Pons (tissue), 1 donor: ENCODE data around the gene NAT10.

Experiments used
- DNase-seq: peaks from one replicate; pipeline ENCODE4 v3.0.0-alpha.2; 2016; ENCODE audit warnings: low spot score

NAT10 gene

DNA sequence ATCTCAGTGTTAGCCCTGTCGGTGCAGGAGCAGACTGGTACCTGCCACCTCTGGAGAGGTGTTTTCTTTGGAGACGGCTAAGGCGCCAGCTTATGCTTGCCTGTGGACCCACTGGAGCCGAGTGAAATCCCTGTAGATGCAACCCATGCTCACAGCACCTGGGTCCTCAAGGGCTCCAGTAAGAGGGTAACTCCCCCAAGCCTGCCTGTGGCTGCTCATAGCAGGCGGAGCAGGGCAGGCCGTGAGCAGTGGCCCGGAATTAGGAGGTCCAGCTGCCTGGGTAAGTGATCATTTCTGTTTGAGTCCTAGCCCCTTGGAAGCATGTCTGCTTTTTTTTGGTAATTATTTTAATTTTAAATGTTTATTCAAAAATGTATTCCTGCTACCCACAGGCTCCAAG is 43.8 kb downstream of the NAT10 start:
- DNase-seq, result no peak

DNA sequence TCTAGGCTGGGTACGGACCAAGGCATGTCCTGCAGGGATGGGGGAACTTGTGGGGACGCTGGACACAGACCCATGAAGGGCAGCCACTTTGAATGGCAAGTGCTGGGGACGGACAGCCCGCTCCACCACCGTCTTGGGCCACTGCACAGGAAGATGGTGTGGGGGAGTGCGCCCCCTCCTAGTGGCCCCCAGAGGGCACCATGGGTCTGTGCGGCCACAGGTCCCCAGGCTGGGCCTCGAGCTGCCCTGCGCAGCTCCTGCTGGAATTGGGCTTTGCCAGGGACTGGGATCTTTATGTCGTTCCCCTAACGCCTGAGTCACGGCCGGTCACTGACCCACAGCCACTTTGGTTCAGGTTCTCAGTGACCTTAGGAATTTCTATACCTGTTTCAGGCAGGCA is 44.4 kb downstream of the NAT10 start:
- DNase-seq, result no peak

DNA sequence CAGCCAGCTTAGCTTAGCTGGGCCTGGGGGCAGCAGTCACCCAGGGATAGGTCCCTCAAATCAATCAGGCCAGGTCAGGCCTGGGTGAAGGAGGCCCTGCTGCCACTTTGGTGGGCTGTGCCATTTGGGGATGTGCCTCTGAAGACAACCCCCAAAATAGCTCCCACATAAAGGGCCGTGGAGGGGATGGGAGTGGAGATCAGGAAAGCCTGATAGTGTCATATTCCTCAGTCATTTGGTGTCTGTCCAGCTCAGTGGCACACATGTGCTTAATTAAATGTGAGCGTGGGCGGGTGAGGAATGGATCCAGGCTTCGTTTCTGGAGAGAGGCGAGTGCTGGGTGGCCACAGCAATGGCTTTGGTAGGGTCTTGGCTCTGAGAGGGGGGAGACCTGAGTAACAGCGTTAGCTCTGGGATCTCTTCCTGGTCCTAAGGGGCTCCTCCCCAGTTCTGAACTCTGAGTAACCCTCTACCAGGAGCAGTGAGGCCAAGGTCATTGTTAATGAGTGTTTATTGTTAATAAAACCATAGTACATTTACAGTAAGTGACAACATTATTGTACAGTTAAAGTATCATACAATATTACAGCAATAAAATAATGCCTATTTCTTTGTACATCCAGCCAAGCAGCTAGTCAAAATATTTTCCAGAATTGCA is 45.2 kb downstream of the NAT10 start:
- DNase-seq, result no peak

DNA sequence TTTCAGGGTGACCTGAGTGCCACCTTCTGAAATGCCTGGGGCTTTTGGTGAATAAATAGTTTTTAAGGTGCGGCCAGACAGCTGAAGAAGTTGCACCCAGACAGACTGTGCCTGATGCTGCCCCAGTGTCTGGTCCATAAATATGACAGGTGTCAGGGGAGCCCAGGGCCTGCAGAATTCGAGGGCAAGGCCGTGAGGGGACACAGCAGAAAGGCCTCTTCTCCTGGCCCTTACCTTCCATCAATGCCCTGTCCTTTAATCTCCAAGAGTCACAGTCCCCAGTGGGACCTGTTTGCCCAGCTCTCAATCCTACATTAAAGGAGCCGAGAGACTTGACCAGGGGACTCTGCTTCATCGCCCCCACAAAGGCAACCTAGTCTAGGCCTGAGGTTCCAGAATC is 45.7 kb downstream of the NAT10 start:
- DNase-seq, result no peak

DNA sequence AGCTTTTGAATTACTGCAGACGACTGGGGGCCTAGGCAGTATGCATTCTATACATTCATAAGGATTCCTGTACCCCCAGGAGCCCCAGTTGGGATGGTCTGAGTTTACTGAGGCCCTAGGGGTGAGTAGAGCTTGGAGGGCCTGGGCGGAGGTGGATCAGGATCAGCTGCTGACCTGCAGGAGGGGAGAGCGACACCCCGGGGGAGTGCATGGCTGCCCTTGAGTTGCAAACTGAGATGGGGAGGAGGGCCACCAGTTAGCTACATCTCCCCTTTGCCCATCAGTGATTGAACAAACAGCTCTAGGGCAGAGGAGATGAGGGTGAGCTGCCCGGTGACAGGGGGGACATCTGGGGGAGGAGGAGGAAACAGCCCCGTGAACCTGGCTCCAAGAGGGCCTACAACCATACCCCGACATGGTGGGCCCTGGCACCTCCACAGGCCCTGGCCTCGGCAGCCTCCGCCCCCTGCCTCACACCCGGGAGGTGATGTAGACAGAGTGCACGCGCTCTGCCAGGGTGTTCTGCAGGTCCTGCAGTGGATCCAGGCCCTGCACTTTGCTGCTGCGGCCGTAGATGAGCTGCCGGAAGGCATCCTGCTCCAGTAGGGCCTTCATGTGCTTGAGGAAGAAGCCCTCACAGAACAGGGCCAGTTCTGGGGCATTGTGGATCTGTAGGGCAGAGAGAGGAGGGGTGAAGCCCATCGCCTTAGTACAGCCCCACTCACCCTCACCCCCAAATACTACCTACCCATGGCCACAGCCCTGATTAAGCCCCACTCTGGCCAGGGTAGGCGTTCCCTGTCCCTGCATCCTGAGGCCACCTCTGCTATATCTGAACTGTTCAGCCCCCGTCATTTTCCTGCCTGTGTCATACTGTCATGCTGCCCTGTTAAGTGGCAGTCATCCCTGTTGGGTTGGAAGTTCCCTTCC is 46.8 kb downstream of the NAT10 start:
- no peak for DNase-seq

DNA sequence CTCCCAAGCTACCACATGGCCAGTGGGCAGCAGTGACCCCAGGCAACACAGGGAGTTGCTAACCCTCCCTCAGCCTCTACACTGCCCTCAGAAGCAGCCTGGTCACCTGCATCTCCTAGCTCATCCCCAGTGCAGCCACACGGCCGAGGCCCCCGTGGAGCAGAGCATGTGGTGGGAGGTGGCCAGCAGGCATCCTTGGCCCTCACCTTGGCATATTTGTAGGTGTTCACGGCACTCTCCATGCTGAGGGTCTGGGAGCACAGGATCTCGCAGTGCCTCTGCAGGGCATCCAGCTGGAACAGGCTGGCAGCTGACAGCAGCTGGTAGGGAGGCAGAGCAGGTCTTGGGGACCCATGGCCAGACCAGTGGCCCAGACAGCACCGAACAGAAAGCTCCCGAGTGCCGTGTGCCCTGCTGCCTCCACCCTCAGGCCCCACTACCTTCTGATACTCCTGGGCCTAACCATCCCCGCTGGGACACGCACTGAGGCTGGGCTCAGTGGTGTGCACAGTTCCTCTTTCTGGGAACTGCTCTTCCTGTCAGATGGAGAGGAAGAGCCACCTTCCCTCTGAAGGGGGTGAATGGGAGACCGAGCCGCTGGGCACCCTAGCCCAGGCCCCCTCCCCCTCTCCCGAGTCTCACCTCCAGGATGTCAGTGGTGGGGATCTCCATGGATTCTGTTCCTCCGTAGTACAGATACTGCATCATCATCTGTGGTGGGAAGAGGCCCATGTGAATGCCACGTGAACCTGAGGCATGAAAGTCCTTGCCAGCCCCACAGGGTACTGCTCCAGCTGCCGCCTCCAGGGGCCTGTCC is 48.8 kb downstream of the NAT10 start:
- DNase-seq, result peak; percentile 33

DNA sequence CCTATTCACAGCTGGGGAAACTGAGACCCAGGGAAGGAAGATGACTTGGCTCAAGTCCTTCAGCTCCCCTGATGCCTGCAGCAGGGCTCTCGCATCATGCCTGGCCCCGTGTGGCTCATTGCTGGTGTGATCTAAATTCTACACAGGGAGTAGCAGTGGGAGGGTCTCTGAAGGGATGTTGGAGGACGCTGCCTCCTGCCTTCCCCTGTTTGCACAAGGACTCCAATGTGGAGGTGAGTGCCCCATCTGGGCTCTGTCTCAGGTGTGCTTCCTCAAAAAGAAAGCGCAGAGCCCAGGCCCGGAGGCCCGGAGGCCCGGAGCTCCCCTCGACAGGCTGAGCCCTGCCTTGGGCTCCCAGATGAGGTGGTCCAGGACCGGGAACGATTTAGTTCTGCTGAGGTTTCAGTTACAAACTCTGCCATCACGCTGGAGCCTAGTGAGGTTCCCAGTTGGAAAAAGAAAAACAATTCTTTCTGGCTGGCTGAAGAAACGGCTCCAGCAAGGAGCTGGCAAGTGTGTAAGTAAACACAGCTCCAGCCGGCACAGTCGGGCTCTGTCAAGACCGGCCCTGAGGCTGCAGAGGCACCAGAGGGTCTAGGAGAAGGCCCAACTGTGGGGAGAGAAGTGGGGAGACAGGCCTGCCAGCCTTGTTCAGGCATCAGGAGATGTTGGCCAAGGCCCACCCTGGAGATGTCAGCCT is 49.8 kb downstream of the NAT10 start:
- peak; percentile 11 for DNase-seq

DNA sequence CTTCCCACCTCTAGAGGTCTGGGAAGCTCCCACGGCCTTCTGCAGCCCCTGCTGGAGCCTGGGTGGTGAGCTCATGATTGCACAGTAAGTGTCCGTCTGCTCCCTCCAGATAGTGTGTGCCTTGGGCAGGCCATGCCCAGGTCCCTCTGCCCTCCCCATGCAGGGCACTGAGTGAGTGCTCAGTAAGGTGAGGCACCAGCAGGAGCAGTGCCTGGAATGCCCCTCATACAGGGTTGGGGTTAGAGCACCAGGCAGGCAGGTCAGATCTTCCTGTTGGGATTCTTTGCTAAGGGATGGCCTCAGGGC is 50.3 kb downstream of the NAT10 start:
- no peak for DNase-seq

DNA sequence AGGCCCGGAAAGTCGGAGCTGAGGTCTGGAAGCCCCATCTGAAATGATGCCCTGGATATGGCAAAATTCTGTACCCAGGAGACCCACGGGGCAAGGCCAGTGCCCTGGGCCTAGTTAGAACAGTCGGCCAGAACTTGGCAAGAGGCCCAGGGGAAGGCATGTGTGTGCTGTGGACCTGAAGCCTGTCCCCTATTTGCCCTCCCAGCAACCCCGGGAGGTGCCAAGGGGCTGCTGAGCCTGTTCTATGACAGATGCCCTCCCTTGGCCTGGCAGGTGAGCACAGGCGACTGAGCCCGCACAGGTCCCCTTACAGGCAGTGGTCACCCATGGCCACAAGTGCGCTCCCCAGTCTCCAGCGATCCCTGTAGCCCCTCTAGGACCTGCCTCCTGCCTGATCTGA is 51.7 kb downstream of the NAT10 start:
- no peak for DNase-seq

DNA sequence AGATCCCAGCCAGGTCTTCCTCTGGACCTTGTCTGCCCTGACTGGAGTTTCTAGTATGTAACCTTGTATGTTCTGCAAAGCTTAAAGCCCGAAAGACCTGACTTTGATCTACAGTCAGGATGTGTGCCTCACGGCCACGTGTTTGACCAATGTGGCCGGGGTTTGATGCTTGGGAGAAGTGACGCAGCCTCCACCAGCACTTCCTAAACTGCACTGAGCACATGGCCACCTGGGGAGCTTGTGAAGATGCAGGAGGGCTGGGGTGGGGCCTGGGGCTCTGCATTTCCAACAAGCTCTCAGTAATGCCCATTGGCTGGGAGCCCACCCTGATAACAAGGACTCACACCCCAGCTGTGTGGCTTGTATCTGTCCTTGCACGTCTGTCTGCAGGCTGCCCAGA is 53.2 kb downstream of the NAT10 start:
- DNase-seq, result no peak

DNA sequence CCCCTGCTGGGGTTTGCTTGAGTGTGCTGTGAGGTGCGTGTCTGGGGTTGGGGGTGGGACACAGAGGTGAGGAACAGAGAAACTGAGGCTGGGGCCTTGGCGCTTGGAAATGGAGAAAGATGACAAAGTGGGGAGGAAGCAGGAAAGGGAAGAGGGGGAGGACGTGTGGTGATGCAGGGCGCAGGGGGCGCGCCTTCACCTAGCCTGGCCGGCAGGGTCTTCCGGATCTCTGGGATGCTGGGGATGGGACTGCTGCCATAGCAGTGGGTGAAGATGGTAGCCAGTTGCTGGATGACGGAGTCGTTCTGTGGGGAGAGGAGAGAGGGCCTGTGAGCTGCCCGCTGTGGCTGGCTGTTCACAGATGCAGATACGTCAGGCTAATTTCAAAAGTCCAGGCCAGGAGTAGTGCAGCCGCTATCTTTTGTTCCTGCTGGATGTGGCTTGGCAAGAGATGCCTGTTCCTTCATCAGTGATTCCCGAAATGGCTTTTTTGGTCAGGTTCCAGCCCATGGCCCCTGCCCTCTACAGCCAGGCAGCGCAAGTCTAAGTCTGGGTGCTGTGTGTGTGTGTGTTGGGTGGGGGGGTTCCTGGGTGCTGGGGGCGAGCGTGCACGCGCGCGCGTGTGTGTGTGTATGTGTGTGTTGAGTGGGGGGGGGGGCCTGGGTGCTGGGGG is 54.8 kb downstream of the NAT10 start:
- no peak for DNase-seq

DNA sequence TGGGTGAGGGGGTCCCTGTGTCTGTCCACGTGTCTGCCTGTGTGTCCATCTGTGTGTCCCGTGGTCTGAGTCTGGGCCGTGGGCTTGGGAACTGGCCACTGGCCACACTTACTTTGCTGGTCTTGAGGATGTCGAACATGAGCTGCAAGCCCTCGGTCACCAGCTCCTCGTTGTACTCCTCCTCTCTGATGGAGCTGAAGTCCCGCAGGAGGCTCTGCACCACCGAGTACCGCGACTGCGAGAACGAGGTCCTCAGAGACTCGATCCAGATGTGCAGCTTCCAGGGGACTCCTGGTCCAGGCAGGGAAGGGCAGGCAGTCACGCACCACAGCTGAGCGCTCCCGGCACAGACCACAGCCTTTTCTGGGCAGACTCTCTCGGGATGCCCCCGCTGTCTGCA is 55.4 kb downstream of the NAT10 start:
- DNase-seq, result no peak

DNA sequence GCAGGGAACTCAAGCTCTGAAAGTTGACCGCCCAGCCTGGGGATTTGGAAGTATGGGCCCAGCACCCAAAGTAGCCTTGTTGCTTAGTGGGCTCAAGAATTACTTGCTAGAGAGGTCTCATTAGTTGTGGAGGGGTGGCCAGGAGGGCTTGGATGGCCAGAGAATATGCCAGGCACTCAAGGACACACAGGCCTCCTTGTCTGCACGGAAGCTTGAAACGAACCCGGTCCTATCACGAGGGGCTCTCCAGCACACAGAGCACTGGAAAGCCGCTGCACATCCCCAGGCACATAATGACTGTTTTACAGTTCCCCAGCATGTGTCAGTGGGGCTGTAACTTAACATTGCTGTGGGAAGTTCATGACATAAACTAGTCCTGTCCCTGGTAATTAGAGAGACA is 55.9 kb downstream of the NAT10 start:
- DNase-seq, result no peak

DNA sequence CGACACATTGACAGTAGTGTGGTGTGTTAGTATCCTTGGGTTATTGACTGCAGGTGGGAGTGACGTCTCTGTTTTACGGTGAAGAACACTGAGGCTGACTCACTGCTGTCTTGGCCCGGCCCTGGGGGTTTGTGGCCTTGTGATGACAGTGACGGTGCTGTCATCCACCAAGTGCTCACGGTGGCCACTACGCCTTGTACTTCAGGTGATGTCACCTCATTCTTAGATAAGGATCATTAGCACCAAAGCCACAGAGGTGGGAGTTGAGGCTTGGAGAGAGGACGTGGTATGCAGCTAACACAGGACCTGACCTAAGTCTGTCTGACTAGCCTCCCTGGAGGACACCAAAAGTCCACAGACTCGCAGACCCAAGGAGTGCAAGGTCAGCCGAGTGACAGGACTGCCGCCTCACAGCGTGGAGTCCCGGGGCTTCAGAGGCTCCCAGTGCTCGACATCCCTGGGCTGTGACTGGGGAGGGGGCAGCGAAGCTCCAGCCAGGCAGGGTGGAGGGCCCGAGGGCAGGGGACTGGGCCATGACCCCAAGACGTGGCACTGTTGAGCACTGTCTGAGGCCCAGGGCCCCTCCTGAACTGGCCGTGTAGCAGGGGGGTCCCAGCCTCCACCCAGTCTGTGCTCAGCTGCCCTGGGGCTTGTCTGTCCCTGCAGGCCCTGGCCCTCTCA is 56.5 kb downstream of the NAT10 start:
- no peak for DNase-seq

DNA sequence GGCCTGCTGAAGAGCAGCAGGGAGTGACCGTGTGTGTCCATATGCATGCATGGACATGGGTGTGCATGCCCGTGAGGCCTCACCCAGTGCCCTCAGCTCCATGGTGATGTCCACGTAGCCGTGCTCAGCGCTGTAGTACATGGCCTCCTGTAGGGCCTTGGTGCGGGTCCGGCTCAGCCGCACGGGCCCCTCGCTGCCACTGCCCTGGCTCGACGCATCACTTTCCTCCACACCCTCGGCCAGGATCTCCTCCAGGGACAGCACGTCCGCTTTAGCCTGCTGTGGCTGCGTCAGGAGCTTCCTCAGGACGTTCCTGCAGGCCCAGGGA is 57.0 kb downstream of the NAT10 start:
- no peak for DNase-seq

DNA sequence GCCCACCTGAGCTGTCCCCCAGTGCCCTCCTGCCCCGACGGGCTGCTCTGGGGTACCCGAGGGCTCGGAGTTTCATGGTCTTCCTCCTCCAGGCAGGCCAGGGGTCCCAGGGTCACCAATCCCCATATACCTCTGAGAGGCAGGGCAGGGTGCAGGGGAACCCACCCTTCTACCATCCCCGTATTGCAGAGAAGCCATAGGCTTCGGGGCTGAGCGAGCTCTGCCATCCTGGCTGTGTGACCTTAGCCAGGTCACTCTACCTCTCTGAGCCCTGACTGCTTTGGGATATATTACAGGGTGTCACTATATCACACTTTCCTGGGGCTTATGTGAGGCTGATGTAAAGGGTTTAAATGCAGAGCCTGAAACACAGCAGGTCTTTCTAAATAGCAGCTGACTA is 57.4 kb downstream of the NAT10 start:
- no peak for DNase-seq

DNA sequence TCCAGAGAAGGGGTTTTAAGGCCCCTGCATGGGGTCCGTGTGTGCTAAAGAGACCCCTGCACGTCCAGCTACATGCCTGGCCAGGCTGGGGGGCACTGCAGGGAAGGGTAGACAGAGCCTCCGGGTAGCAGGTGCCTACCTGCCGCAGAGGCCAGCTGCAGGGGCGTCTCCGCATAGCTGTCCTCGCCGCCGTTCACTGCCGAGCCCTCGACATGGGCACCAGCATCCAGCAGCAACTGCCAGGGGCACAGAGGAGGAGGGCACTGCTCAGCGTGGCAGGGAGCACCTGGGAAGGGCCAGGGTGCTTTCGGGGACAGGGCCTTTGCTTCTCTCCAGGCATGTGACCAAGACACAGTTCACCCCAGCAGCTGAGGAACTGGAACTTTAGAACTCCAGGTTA is 59.7 kb downstream of the NAT10 start:
- no peak for DNase-seq

DNA sequence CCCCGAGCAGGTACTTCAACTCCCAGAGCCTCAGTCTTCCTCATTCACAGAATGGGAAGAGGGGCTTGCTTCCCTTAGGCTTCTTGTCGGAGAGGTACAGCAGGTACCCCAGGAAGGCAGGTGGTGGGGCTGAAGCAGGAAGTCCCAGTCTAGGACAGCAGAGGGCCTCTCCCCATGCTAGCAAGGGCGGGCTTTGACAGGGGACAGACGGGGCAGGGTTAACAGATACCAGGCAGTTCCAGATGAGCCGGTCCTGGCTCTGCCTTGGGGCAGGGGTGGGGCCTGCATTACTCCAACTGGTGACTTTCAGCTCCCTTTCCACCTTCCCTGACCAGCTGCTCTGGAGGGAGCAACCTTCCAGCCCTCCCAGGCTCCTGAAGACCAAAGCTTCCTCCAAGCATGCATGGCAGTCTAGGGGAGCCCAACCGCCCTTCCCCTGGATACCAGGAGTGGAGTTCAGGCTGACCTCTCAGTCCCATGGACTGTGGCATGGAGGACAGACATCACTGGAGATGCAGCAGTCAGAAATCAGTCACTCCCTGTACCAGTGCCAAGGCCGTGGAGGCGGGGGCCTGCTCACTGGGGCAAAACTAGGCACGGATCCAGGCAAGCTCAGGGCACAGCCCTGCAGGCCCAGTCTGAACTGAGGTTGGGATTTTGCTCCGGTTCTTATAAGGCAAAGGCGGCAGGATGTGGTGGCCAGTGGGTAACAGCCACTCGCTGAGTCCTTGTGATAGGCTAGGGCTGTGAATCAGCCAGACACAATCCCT is 60.5 kb downstream of the NAT10 start:
- DNase-seq, result no peak

DNA sequence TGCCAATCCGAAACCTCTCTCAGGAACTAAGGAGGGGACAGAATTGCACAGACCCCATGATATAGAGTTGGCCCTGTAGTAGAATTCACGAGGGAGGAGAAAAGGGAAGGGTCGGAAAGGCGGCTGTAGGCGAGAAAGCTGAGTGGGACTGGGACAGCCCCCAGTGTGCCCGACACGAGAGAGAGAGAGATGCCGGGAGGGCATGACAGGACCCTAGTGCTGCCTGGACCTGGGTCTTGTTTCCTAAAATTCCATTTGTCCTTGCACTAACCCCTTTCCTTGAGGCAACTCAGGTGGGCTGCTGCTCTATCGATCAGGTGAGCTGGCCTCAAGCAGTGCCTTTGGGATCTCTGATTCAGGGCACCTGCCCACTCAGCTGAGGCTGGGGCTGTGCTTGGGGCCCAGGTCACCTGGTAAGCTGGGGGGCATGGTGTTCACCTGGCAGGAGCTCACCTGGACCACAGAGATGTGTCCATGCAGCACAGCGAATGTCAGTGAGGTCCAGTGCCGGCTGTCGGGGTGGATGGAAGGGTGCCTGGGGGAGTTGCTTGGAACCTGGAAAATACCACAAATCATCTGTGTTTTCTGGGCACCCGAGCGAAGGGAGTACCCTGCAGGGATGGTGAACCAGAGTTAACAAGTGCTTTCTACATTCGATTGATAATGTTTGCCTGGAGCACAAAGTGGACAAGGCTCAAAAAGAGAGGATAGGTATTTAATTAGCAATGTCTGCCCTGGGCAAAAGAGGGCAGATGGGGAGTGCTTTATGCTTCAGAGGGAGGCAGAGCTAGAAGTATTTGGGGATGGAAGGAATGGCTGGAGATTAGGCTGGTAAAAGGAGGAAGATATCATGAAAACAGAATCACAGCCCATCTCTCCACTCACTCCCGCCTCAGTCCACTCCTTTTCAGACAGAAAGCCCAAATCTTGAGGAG is 61.6 kb downstream of the NAT10 start:
- no peak for DNase-seq
